ENCODE results near the gene PCSK6. TPM values are rescaled to one million over a fixed set of nuclear protein-coding genes. Genes with fewer than 3 reads are reported as not detected.

Gene PCSK6
- total RNA-seq, 4 donors from 2014 or later = 10.6 to 98.2 (median 12.8) TPM

- DNase-seq = no peak
- Histone ChIP-seq H3K36me3 (no peaks in the 10 kb centered on the region), H3K27ac (no peak overlapping the region), H3K9me3 (no peaks in the 10 kb centered on the region), H3K27me3 (no peaks in the 10 kb centered on the region), H3K4me1 (peaks cover 0 to 29% (median 2%) of the 10 kb centered on the region in 4 donors), H3K4me3 (no peak overlapping the region)
- TF ChIP-seq POLR2A (IDR thresholded peaks at IDR 0.05) = no peak
- no peak for TF ChIP-seq CTCF (IDR thresholded peaks at IDR 0.05)
Observed at GRCh38 chr15:101254157-101255050, 235.1 kb downstream of the PCSK6 start.

Other genes with a start within 250 kb of the PCSK6 start
- gene CHSY1, start 237.7 kb downstream of the PCSK6 start, total RNA-seq = 10 to 100 TPM in 1 of 4 donors, 1 to 10 TPM in 3; 8.1 to 31.4 (median 9.3) TPM
- gene SELENOS, start 212.2 kb downstream of the PCSK6 start, total RNA-seq = 100 to 1,000 TPM in 2 of 4 donors, 10 to 100 TPM in 2; 14.0 to 119 (median 103) TPM
- 10 to 100 TPM; 36.4 to 80.0 (median 50.4) TPM for gene SNRPA1, start 194.5 kb downstream of the PCSK6 start, total RNA-seq
- gene TM2D3, start 162.7 kb upstream of the PCSK6 start, total RNA-seq = 10 to 100 TPM; 20.8 to 99.9 (median 28.5) TPM
- gene TARS3, start 234.8 kb upstream of the PCSK6 start, total RNA-seq = 10 to 100 TPM in 3 of 4 donors, 1 to 10 TPM in 1; 7.7 to 36.3 (median 19.9) TPM

Data from Peyer's patch (tissue), 4 donors.